ENCODE measurements around the gene ALDH3B2. TPM values are rescaled to one million over a fixed set of nuclear protein-coding genes. Genes with fewer than 3 reads are reported as not detected.

Gene ALDH3B2
- total RNA-seq, 1 donor = not detected

- H3K4me3 ChIP-seq (ENCODE audit: low read depth, low read length) = no peak overlapping the region
- TF ChIP-seq, protein P1, sequence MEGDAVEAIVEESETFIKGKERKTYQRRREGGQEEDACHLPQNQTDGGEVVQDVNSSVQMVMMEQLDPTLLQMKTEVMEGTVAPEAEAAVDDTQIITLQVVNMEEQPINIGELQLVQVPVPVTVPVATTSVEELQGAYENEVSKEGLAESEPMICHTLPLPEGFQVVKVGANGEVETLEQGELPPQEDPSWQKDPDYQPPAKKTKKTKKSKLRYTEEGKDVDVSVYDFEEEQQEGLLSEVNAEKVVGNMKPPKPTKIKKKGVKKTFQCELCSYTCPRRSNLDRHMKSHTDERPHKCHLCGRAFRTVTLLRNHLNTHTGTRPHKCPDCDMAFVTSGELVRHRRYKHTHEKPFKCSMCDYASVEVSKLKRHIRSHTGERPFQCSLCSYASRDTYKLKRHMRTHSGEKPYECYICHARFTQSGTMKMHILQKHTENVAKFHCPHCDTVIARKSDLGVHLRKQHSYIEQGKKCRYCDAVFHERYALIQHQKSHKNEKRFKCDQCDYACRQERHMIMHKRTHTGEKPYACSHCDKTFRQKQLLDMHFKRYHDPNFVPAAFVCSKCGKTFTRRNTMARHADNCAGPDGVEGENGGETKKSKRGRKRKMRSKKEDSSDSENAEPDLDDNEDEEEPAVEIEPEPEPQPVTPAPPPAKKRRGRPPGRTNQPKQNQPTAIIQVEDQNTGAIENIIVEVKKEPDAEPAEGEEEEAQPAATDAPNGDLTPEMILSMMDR (IDR thresholded peaks at IDR 0.05; ENCODE audit: insufficient read depth, low read length) = no peak
- DNase-seq (ENCODE audit: low read depth) = no peak
Observed at GRCh38 chr11:67675058-67675747, 780 bp upstream of the ALDH3B2 start.

- TF ChIP-seq, protein P1 (IDR thresholded peaks at IDR 0.05; ENCODE audit: insufficient read depth, low read length) = no peak
- H3K4me3 ChIP-seq (ENCODE audit: low read depth, low read length) = no peak overlapping the region
- DNase-seq (ENCODE audit: low read depth) = no peak
Observed at GRCh38 chr11:67673902-67674301, 521 bp downstream of the ALDH3B2 start.

DNA sequence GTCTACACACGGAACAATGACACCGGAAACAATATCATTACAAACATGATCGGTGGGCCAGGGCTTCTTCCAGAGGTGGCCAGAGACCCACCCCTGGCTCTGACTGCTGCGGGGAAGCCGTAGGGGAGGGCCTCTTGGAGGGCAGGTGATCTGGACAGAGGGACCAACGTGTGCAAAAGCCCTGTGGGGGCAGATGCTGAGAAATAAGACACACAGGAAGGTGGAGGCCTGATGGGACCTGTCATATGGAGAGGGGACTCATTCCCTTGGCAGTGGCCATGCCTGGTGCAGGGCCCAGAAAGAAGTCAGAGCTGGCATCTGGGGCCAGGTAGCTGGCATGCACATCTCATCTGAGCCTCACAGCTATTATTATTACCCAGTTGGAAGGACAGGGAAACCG, 1.1 kb downstream of the ALDH3B2 start:
- no peak overlapping the region for H3K4me3 ChIP-seq (ENCODE audit: low read depth, low read length)
- TF ChIP-seq, protein P1 (IDR thresholded peaks at IDR 0.05; ENCODE audit: insufficient read depth, low read length) = no peak
- no peak for DNase-seq (ENCODE audit: low read depth)

DNA sequence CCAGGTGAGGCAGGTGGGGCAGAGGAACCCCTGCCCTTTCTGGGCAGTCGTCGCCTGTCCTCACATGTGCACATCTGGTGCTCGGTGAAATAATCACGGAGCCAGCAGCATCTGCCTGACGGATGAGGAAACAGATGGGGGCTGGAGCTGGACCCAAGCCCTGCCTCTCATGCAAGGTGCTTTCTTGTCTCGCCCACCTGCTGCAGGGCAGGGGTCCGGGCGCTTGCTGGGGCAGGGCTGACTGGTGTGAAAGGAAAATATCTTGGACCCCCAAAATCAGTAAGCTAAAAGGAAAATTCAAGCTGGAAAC, 3.3 kb downstream of the ALDH3B2 start:
- no peak overlapping the region for H3K4me3 ChIP-seq (ENCODE audit: low read depth, low read length)
- TF ChIP-seq, protein P1 (IDR thresholded peaks at IDR 0.05; ENCODE audit: insufficient read depth, low read length) = no peak
- DNase-seq (ENCODE audit: low read depth) = no peak

DNA sequence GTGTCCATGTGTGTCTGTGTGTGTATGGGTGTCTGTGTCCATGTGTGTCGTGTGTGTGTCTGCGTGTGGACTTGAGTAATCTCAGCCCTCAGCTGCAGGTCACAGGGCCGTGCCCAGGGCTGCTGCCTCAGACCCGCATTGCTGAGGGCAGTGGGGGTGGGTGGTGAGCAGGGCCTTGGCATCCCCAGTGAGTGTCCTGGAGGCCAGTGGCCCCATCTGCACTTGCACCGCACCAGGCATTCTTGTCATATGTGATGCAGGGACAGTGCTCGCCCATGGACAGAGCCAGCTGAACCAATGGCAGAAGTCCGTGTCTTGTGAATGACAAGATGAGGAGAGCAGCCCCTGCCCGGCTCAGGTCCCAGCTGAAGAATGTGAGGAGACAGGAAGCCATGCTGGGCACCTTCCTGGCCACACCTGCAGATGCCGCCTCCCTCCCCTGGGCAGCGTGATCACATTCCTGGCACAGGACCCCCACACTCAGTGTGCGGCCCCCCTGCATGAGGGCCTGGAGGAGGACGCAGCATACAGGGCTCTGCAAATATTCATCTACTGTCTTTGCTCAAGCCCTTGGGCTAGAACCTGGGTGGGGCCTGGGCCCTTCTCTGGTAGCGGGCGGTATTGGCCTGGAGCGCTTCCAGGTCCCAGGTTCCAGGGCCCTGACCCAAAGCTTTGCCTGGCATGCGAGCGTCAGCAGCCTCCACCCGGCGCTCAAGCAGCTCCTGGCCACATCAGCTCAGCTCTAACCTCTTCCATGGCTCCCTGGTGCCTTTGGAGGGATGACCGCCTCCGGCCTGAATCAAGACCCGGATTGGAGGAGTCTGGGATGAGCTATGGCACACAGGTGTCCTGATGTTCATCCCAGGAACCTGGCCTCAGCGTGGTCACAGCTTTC, 3.9 kb downstream of the ALDH3B2 start:
- TF ChIP-seq, protein P1 (IDR thresholded peaks at IDR 0.05; ENCODE audit: insufficient read depth, low read length) = no peak
- no peak for DNase-seq (ENCODE audit: low read depth)
- no peak overlapping the region for H3K4me3 ChIP-seq (ENCODE audit: low read depth, low read length)

- DNase-seq (ENCODE audit: low read depth) = no peak
- no peak overlapping the region for H3K4me3 ChIP-seq (ENCODE audit: low read depth, low read length)
- TF ChIP-seq, protein P1 (IDR thresholded peaks at IDR 0.05; ENCODE audit: insufficient read depth, low read length) = no peak
Observed at GRCh38 chr11:67668192-67668551, 6.3 kb downstream of the ALDH3B2 start.

Measured in fibroblast of the aortic adventitia (primary cell).